CD14-positive monocyte (primary cell): Measurements from ENCODE around the gene SLC6A13. TPM values are rescaled to one million over a fixed set of nuclear protein-coding genes. Genes with fewer than 3 reads are reported as not detected.
"Not testable (repeated sequence)": the region's sequence is repeated elsewhere in the genome, so short reads cannot be mapped to it uniquely, and the experiment has no call there.

Source experiments
- DNase-seq, 3 donors: peaks; one replicate each; pipeline ENCODE4 v3.0.0-alpha.2; 2011 to 2022
- H2AFZ ChIP-seq: 2 replicates; pipeline ENCODE4 v1.6.0; 2012; ENCODE audit warnings: mild to moderate bottlenecking, low read depth, low read length, inconsistent platforms; ENCODE audit not compliant: insufficient read depth, poor library complexity, severe bottlenecking
- H3K27ac ChIP-seq, 2 donors: 1 replicate in 1 of 2; 2 replicates in 1 of 2; pipeline ENCODE4 v1.5.1; 2012 to 2013; ENCODE audit warnings: low read length in 2 of 2, control low read depth in 1 of 2, inconsistent platforms in 1 of 2, low read depth in 1 of 2, mild to moderate bottlenecking in 1 of 2
- H3K27me3 ChIP-seq, 2 donors: one replicate each; pipeline versions ENCODE4 v1.6.0 to v1.6.1; 2011 to 2013; ENCODE audit warnings: low read length in 2 of 2; ENCODE audit not compliant: control insufficient read depth in 2 of 2, insufficient read depth in 2 of 2
- H3K36me3 ChIP-seq, 2 donors: replicated peaks in 1 of 2; 1 replicate in 1 of 2; 2 replicates in 1 of 2; pipeline versions ENCODE4 v1.5.1 to v1.6.1; 2012 to 2013; ENCODE audit warnings: low read length in 2 of 2, control low read depth in 1 of 2, inconsistent platforms in 1 of 2, mild to moderate bottlenecking in 1 of 2; ENCODE audit not compliant: insufficient read depth in 2 of 2, control insufficient read depth in 1 of 2
- H3K4me1 ChIP-seq, 2 donors: 1 replicate in 1 of 2; 2 replicates in 1 of 2; pipeline versions ENCODE4 v1.5.1 to v1.6.1; 2012 to 2013; ENCODE audit warnings: low read length in 2 of 2, control low read depth in 1 of 2, inconsistent platforms in 1 of 2, mild to moderate bottlenecking in 1 of 2, moderate library complexity in 1 of 2; ENCODE audit not compliant: insufficient read depth in 2 of 2, control insufficient read depth in 1 of 2
- H3K4me2 ChIP-seq: replicated peaks from 2 replicates; pipeline ENCODE3; 2012; ENCODE audit warnings: low read length, moderate library complexity, mild to moderate bottlenecking; ENCODE audit not compliant: poor library complexity, severe bottlenecking; ENCODE audit errors: extremely low read depth
- H3K4me3 ChIP-seq, 3 experiments: fragments of 200-600 bp in 1 of 3; sonication (generic) in 1 of 3; replicated peaks in 1 of 3; 1 replicate in 2 of 3; 2 replicates in 1 of 3; pipeline ENCODE4 v1.5.1; 2011 to 2013; ENCODE audit warnings: low read length in 3 of 3, mild to moderate bottlenecking in 3 of 3, control low read depth in 2 of 3, low read depth in 2 of 3, inconsistent platforms in 1 of 3, moderate library complexity in 1 of 3
- H3K79me2 ChIP-seq: 2 replicates; pipeline ENCODE4 v1.6.0; 2012; ENCODE audit warnings: mild to moderate bottlenecking, control low read depth, inconsistent platforms, low read length, moderate library complexity; ENCODE audit not compliant: insufficient read depth
- H3K9ac ChIP-seq: 2 replicates; pipeline ENCODE4 v1.6.0; 2017; ENCODE audit warnings: low read length, mild to moderate bottlenecking; ENCODE audit not compliant: insufficient read depth, poor library complexity, severe bottlenecking
- H3K9me3 ChIP-seq, 2 donors: replicated peaks in 1 of 2; 1 replicate in 1 of 2; 2 replicates in 1 of 2; pipeline versions ENCODE4 v1.5.1 to v1.6.1; 2012 to 2013; ENCODE audit warnings: low read length in 2 of 2, control low read depth in 1 of 2; ENCODE audit not compliant: control insufficient read depth in 1 of 2, insufficient read depth in 1 of 2
- H4K20me1 ChIP-seq: 2 replicates; pipeline ENCODE4 v1.6.0; 2012; ENCODE audit warnings: mild to moderate bottlenecking, low read length, control low read depth, moderate library complexity; ENCODE audit not compliant: insufficient read depth
- H3K27ac Mint-ChIP-seq, 7 donors: one replicate each; pipeline ENCODE4 v1.8.0; 2020; ENCODE audit warnings: mild to moderate bottlenecking in 7 of 7, mixed read lengths in 7 of 7, moderate library complexity in 6 of 7, inconsistent platforms in 2 of 7
- H3K27me3 Mint-ChIP-seq, 3 donors: one replicate each; pipeline ENCODE4 v1.8.0; 2021 to 2022; ENCODE audit warnings: low read depth in 3 of 3, mild to moderate bottlenecking in 3 of 3, mixed read lengths in 3 of 3, moderate library complexity in 3 of 3, inconsistent platforms in 1 of 3
- H3K36me3 Mint-ChIP-seq, 2 donors: one replicate each; pipeline ENCODE4 v1.8.0; 2020; ENCODE audit warnings: mixed read lengths in 2 of 2, inconsistent platforms in 1 of 2, mild to moderate bottlenecking in 1 of 2
- H3K4me1 Mint-ChIP-seq: one replicate; pipeline ENCODE4 v1.8.0; 2020; ENCODE audit warnings: mild to moderate bottlenecking, mixed read lengths
- H3K4me3 Mint-ChIP-seq, 2 donors: one replicate each; pipeline ENCODE4 v1.8.0; 2020; ENCODE audit warnings: mild to moderate bottlenecking in 2 of 2, mixed read lengths in 2 of 2, moderate library complexity in 1 of 2
- H3K9me3 Mint-ChIP-seq, 7 donors: one replicate each; pipeline ENCODE4 v1.8.0; 2020 to 2022; ENCODE audit warnings: mixed read lengths in 7 of 7, mild to moderate bottlenecking in 6 of 7, moderate library complexity in 6 of 7, inconsistent platforms in 2 of 7
- WGBS: methylation state at CpG from one replicate; pipeline ENCODE4 v1.1.5; 2013; ENCODE audit warnings: missing lambda C conversion rate; ENCODE audit not compliant: insufficient coverage; 5-methylcytosine and 5-hydroxymethylcytosine counted together
- intact Hi-C, 2 donors: fragments of 100-400 bp; cut with micrococcal nuclease; formaldehyde crosslinking; loops; one replicate each; pipeline versions ENCODE4 v1.15.0 to v1.15.1; 2023
- polyA plus RNA-seq, 3 donors: library from polyadenylated mRNA; depleted of rRNA in 1 of 3; unstranded in 2 of 3; stranded (reverse) in 1 of 3; fragments of 300-500 nt in 2 of 3; fragments of >200 nt in 1 of 3; fragmentation: Illumina TruSeq in 2 of 3; gene quantifications; 1 replicate in 2 of 3; 2 replicates in 1 of 3; pipeline ENCODE4 v1.2.3, GENCODE V29; 2012 to 2021

SLC6A13 gene
- polyA plus RNA-seq, 3 donors = 0.13 TPM; not detected in 2

GRCh38 chr12:300166-300565 is 37.5 kb upstream of the SLC6A13 start:
- intact Hi-C loops, H3K4me3 Mint-ChIP-seq, H3K9me3 ChIP-seq, H3K4me1 Mint-ChIP-seq, H3K9ac ChIP-seq, H3K4me1 ChIP-seq, DNase-seq, H2AFZ ChIP-seq, H3K4me2 ChIP-seq, H3K4me3 ChIP-seq, H3K27ac ChIP-seq, H3K27me3 Mint-ChIP-seq, H3K27me3 ChIP-seq: not testable (repeated sequence)
- H4K20me1 ChIP-seq = peaks cover 88% of the 10 kb centered on the region
- Mint-ChIP-seq H3K9me3 (peaks cover 0 to 23% (median 12%) of the 10 kb centered on the region in 7 donors), H3K36me3 (peaks cover 90 to 94% of the 10 kb centered on the region in 2 donors), H3K27ac (peak overlapping the region in 1 of 7 donors; percentile 35)
- H3K36me3 ChIP-seq = peaks cover 56 to 91% of the 10 kb centered on the region in 2 donors
- peaks cover 45% of the 10 kb centered on the region for H3K79me2 ChIP-seq
- no CpG with 5 or more reads among the region's 1 CpG for WGBS

GRCh38 chr12:299511-299910 is 36.9 kb upstream of the SLC6A13 start:
- H3K27me3 ChIP-seq, H3K27me3 Mint-ChIP-seq, H3K4me2 ChIP-seq, H3K4me1 Mint-ChIP-seq, H3K4me3 Mint-ChIP-seq, H2AFZ ChIP-seq, H3K9me3 ChIP-seq, H3K27ac ChIP-seq, intact Hi-C loops, H3K4me1 ChIP-seq, H3K4me3 ChIP-seq, DNase-seq, H3K9ac ChIP-seq: not testable (repeated sequence)
- Mint-ChIP-seq H3K36me3 (peaks cover 91 to 96% of the 10 kb centered on the region in 2 donors), H3K27ac (peak overlapping the region in 1 of 7 donors; percentile 1), H3K9me3 (peaks cover 0 to 23% (median 12%) of the 10 kb centered on the region in 7 donors)
- Histone ChIP-seq H4K20me1 (peaks cover 90% of the 10 kb centered on the region), H3K79me2 (peaks cover 40% of the 10 kb centered on the region), H3K36me3 (peaks cover 57 to 91% of the 10 kb centered on the region in 2 donors)
- WGBS = no CpG with 5 or more reads among the region's 5 CpGs

GRCh38 chr12:298059-298458 is 35.4 kb upstream of the SLC6A13 start:
- H3K27me3 Mint-ChIP-seq, H3K4me2 ChIP-seq, H3K9ac ChIP-seq, H3K4me3 Mint-ChIP-seq, H3K4me3 ChIP-seq, DNase-seq, H3K27me3 ChIP-seq, H3K4me1 ChIP-seq, H3K9me3 ChIP-seq, H3K27ac ChIP-seq, intact Hi-C loops, H2AFZ ChIP-seq: not testable (repeated sequence)
- H3K27ac Mint-ChIP-seq = peak overlapping the region in 2 of 7 donors; percentile 3 to 23
- H3K9me3 Mint-ChIP-seq = peaks cover 0 to 21% (median 12%) of the 10 kb centered on the region in 7 donors
- H3K79me2 ChIP-seq = peaks cover 25% of the 10 kb centered on the region
- WGBS = 97% methylated on average over 7 of the region's 8 CpGs
- H3K4me1 Mint-ChIP-seq = peaks cover 13% of the 10 kb centered on the region
- H3K36me3 Mint-ChIP-seq = peaks cover 85 to 96% of the 10 kb centered on the region in 2 donors
- H4K20me1 ChIP-seq = peaks cover 84% of the 10 kb centered on the region
- peaks cover 54 to 91% of the 10 kb centered on the region in 2 donors for H3K36me3 ChIP-seq
